H1 (cell line): Measurements from ENCODE around the gene GAPDHS.

Experiments used
- BRCA1 ChIP-seq: IDR thresholded peaks from 2 replicates; pipeline ENCODE4 v1.6.1; 2012; ENCODE audit warnings: low read depth, low read length, improper control_type of control experiment
- CEBPB ChIP-seq: IDR thresholded peaks from 2 replicates; pipeline ENCODE4 v1.6.1; 2012; ENCODE audit warnings: low read depth, low read length
- CHD1 ChIP-seq: IDR thresholded peaks from 2 replicates; pipeline ENCODE4 v1.6.1; 2012; ENCODE audit warnings: low read depth, low read length, improper control_type of control experiment
- CHD2 ChIP-seq: IDR thresholded peaks from 2 replicates; pipeline ENCODE4 v1.6.1; 2012; ENCODE audit warnings: low read length, improper control_type of control experiment
- CREB1 ChIP-seq: IDR thresholded peaks from 2 replicates; pipeline ENCODE4 v1.6.1; 2012; ENCODE audit warnings: inconsistent platforms
- CTCF ChIP-seq, 3 experiments: IDR thresholded peaks; 1 replicate in 2 of 3; 2 replicates in 1 of 3; pipeline versions ENCODE4 v1.5.1 to v1.6.1; 2011; ENCODE audit warnings: low read length in 3 of 3, mild to moderate bottlenecking in 3 of 3, inconsistent platforms in 2 of 3, low read depth in 1 of 3, moderate library complexity in 1 of 3; ENCODE audit not compliant: insufficient read depth in 1 of 3; ENCODE audit errors: control extremely low read depth in 1 of 3
- EP300 ChIP-seq, 2 experiments: IDR thresholded peaks; 1 replicate in 1 of 2; 2 replicates in 1 of 2; pipeline ENCODE4 v1.6.1; 2011 to 2012; ENCODE audit warnings: low read depth in 2 of 2, low read length in 2 of 2, mild to moderate bottlenecking in 2 of 2, borderline replicate concordance in 1 of 2, inconsistent platforms in 1 of 2, moderate library complexity in 1 of 2
- EZH2 ChIP-seq: fragments of 200-600 bp; sonication (generic); IDR thresholded peaks from 2 replicates; pipeline ENCODE4 v1.7.1; 2012; ENCODE audit warnings: low read depth, mild to moderate bottlenecking, moderate library complexity, low read length, inconsistent platforms; ENCODE audit not compliant: severe bottlenecking
- GABPA ChIP-seq: IDR thresholded peaks from 2 replicates; pipeline ENCODE4 v1.6.1; 2011; ENCODE audit warnings: mild to moderate bottlenecking, low read length, moderate library complexity, borderline replicate concordance; ENCODE audit not compliant: insufficient read depth
- PHF8 ChIP-seq: fragments of 200-600 bp; sonication (generic); conservative IDR thresholded peaks from 2 replicates; pipeline ENCODE4 v1.7.1; 2012; ENCODE audit warnings: low read depth, mild to moderate bottlenecking, inconsistent platforms, low read length, moderate library complexity
- POLR2A ChIP-seq, 2 experiments: IDR thresholded peaks; 1 replicate in 1 of 2; 2 replicates in 1 of 2; pipeline ENCODE4 v1.6.1; 2011; ENCODE audit warnings: low read depth in 2 of 2, low read length in 2 of 2, mild to moderate bottlenecking in 2 of 2; ENCODE audit errors: control extremely low read depth in 1 of 2
- RAD21 ChIP-seq, 2 experiments: IDR thresholded peaks in 1 of 2; conservative IDR thresholded peaks in 1 of 2; 2 replicates each; pipeline ENCODE4 v1.6.1; 2011; ENCODE audit warnings: low read depth in 2 of 2, low read length in 2 of 2, improper control_type of control experiment in 1 of 2, inconsistent platforms in 1 of 2, mild to moderate bottlenecking in 1 of 2, moderate library complexity in 1 of 2
- TAF1 ChIP-seq: IDR thresholded peaks from 2 replicates; pipeline ENCODE4 v1.6.1; 2011; ENCODE audit warnings: mild to moderate bottlenecking, low read depth, low read length

DNA sequence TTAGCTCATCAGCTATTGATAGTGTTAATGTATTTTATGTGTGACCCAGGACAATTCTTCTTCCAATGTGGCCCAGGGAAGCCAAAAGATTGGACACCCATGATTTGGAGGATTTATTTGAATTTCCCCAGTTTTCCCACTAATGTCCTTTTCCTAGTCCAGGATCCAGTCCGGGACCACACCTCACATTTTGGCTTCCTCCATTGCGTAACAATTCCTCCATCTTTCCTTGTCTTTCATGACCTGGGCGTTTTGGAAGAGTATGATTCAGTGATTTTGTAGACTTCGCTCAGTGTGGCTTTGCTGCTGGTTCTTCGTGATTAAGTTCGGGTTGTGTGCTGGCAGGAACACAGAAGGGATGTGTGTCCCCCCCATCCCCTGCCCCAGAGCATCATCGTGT, 33.5 kb downstream of the GAPDHS start:
- TF ChIP-seq EZH2 (no peak), CTCF (IDR thresholded peaks at IDR 0.05; ENCODE audit: control extremely low read depth in 1 of 3, insufficient read depth in 1 of 3, low read depth in 1 of 3, low read length in 3 of 3) (no peak), CHD1 (no peak), TAF1 (no peak), CREB1 (no peak), BRCA1 (no peak), GABPA (no peak), CHD2 (no peak), EP300 (IDR thresholded peaks at IDR 0.05; ENCODE audit: borderline replicate concordance in 1 of 2, low read depth in 2 of 2, low read length in 2 of 2) (no peak), RAD21 (IDR thresholded peaks at IDR 0.05 in 1 of 2, conservative IDR thresholded peaks at IDR 0.05 in 1 of 2; ENCODE audit: low read depth in 2 of 2, low read length in 2 of 2) (no peak), POLR2A (IDR thresholded peaks at IDR 0.05; ENCODE audit: control extremely low read depth in 1 of 2, low read depth in 2 of 2, low read length in 2 of 2) (no peak), CEBPB (peak; percentile 70), PHF8 (no peak)
